Adipose tissue (tissue), 3 donors: Measurements from ENCODE around the gene SHANK1. TPM values are rescaled to one million over a fixed set of nuclear protein-coding genes. Genes with fewer than 3 reads are reported as not detected.

Experiments used
- H3K27ac ChIP-seq: one replicate; pipeline ENCODE4 v1.5.1; 2013; ENCODE audit warnings: low read depth, low read length
- WGBS, 3 donors: extraction: QIAGEN DNeasy Blood & Tissue Kit; methylation state at CpG; one replicate each; pipeline ENCODE4 v1.1.7; 2013; 5-methylcytosine and 5-hydroxymethylcytosine counted together
- polyA plus RNA-seq, 3 donors: library from polyadenylated mRNA; stranded (reverse); fragments of 200-250 nt; gene quantifications; one replicate each; pipeline ENCODE4 v1.2.3, GENCODE V29; 2013
- donor health status: healthy with polysubstance abuse.
- donor health status: Bipolar disorder and iron deficiency.
- donor health status: healthy.

The SHANK1 gene
- polyA plus RNA-seq, 3 donors = 0.02 to 1.1 (median 0.33) TPM

DNA sequence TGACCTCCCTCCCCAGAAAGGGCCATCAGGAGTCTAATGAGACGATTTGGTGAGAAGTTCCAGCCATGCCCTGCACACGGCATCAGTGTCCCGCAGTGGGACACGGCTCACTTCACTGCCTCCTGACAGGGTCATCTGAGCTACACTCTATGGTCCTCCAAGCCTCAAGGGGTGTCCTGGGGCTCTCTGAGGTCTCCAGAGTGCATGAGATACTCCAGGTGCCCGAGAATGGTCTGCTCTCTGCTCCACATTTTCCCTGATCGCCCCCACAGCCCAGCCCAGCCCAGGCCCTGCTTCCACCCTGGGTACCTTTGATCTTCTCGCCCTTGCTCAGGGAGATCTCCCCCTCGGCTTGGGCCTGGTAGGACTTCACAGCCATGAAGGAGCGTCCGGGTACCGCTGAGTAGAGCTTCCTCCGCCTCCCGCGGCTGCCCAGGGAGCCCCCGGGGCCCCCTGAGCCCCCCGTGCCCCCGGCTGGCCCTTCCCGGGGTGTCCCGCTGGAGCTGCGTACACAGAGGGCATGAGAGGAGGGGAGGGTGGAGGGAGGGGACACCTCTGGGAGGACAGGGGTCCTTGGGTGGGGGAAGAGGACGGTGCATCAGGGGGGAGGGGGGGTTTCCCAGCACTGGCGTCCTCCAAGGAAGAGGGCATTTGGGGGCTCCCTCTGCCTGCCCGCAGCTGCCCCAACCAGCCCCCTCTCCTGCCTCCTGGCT lies 17.3 kb downstream of the SHANK1 start:
- WGBS, 3 donors = 55 to 73% (median 67%) methylated on average over 16 to 22 of the region's 23 CpGs
- no peak overlapping the region for H3K27ac ChIP-seq

DNA sequence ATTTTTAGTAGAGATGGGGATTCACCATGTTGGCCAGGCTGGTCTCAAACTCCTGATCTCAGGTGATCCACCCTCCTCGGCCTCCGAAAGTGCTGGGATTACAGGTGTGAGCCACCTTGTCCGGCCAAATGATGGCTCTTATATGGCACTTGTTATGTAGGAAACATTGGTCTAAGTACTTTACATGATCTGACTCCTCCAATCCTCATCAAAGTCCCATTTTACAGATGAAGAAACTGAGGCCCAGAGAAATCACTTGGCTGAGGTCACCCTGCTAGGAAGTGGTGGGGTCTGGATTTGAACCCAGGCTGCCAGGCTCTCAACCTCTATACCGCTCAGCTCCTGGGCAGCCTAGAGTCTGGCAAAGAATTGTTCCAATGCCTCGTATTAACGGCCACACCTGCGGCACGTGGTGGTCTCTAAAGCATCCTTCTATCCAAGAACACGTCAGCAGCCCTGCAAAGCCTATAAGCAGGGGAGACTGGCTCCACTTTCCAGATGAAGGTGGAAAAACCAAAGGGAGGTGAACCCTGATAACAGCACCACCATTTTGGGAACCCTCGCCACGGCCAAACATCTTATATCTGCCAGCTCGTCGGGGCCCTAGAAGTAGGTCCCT lies 18.1 kb downstream of the SHANK1 start:
- 79 to 90% (median 88%) methylated on average over 13 of the region's 13 CpGs for WGBS, 3 donors
- H3K27ac ChIP-seq = no peak overlapping the region

DNA sequence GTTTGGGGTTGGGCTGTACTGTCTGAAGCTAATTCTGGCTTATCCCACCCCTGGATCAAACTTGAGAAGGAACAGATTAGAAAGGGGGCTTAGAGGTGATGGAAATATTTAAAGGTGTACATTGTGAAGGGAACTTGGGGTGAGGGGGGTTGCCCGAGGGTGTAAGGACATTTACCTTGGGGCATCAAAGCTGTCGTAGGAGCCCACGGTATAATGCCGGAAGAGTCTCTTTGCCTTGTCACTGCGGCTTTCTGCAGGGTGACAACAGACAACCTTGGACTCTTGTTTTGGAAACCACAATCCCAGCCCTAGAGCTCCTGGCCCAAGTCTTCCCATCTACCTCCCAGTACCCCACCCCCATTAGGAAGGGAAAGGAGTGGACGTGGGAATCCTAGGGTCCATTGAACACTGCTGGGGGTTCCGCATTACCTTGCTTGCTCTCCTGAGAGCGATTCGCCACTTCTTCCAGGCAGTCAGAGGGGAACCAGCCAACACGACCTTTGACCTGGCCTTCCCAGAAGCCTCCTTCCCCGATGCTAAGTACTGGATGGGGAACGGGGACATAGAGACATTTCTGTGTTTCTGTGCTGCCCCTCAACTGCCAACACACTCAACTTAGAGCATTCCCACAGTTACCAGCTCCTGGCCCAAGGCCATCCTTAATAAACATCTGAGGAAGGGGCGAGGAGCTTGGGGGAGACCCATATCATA lies 22.0 kb downstream of the SHANK1 start:
- H3K27ac ChIP-seq = no peak overlapping the region
- WGBS, 3 donors = 63 to 77% (median 73%) methylated on average over 13 of the region's 13 CpGs

DNA sequence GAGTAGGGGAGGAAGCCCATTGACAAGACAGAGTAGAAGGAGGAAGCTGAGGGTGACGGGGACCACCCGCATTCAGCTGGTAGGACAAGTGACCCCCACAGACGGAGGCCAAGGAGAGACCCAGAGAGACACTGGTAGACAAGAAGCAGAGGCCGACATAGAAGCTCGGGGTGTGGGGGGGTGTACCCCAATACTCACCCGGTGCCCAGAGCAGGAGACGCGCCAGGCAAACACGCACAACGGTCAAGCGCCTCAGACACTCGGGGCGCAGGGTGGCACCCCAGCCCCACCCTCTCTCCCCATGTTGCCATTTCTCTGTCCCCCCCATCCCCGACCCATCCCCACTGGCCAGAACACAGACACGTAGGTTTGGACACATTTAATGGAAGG lies 23.5 kb downstream of the SHANK1 start:
- H3K27ac ChIP-seq = no peak overlapping the region
- 51 to 56% (median 54%) methylated on average over 15 of the region's 15 CpGs for WGBS, 3 donors

DNA sequence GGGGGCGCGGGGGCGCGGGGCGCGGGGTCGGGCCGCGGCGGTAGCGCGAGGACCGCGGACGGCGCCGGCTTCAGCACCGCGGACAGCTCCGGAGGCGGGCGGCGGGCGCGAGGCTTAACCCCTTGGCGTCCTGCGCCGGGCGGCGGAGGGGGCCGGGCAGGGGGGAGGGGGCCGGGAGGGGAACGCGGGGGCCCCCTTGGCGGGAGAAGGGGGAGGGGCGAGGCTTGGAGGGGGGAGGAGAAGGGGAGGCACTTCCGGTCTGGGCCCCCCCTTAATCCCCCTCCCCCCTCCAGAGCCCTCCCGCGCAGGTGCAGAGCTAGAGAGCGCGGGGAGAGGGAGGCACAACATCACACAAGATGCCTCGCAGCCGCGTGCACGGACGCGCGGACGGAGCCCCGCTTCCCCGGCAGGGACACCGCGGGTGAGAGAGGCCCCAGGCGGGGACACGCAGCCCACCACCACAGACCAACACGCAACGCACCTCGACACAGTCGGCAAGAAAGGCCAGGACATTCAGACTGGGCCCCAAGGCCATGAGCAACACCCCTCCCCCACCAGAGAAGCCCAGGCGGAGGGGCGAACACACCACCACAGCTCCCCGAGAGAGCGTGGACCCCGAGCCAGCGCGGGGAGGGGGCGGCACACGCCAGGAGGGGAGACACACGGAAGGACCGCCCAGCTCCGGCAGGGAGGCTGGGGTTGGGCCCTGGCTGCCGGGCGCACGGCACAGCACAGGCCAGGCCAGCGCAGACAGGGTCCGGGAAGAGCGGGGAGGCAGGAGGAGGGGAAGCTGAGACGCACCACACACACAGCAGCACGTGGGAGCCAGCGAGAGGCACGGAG lies 24.1 kb downstream of the SHANK1 start:
- no peak overlapping the region for H3K27ac ChIP-seq
- WGBS, 3 donors = 2 to 3% (median 2%) methylated on average over 32 to 65 of the region's 81 CpGs

DNA sequence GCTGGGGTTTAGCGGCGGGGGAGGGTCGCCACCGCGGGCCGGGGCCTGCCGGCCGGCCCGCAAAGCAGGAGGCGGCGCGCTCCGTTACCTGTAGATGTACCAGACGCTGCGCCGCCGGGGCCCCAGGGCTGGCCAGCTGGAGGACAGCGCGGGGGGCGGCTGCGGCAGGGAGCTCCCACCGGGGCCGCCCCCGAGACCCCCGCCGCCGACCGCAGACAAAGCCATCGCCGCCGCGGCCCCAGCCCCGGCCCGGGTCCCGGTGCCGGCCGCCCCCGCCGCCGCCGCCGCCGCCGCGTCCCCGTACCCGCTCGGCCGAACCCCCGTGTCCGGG lies 24.8 kb downstream of the SHANK1 start:
- H3K27ac ChIP-seq = no peak overlapping the region
- 1 to 5% (median 3%) methylated on average over 24 to 51 of the region's 51 CpGs for WGBS, 3 donors

DNA sequence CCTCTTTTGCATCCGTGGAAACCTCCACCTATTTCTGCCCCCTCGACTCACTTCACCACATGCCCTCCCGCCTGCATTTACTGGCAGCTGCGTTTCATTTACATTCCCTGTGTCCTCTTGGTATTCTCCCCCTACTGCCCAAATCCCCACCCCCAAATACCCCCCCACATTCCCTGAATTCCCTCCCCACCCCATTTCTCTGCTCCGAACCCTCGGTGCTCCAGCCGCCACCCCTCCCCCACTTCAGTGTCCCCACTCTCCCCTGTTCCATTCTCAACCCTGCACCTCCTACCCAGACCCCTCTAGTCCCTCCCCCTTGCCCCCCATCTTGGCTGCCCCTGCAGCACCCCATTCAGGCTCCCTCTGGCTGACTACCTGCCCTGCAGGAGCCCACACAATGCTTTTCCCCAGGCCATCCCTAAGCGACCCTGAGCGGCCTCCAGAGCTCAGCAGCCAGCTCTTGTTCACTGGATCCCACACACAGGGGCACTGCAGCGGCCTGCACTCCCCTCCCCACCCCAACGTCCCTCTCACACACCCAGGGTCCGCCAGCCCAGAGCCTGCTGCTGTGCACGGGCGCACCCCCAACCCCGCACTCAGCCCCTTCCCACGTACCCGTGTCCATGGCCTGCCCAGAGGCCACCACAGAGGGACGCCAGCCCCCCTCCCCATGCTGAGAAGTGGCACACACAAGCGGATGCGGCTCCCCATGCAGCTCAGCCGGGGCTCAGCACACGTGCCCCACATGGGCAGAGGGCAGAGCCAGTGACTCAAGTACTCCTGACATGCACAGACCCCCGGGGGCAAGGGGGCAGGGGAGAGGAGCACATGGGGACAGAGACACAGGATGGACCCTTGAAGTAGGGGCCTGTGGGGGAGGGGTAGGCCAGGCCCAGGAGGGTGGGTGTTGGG lies 26.3 kb downstream of the SHANK1 start:
- no peak overlapping the region for H3K27ac ChIP-seq
- WGBS, 3 donors = 4 to 13% (median 10%) methylated on average over 22 to 23 of the region's 23 CpGs

DNA sequence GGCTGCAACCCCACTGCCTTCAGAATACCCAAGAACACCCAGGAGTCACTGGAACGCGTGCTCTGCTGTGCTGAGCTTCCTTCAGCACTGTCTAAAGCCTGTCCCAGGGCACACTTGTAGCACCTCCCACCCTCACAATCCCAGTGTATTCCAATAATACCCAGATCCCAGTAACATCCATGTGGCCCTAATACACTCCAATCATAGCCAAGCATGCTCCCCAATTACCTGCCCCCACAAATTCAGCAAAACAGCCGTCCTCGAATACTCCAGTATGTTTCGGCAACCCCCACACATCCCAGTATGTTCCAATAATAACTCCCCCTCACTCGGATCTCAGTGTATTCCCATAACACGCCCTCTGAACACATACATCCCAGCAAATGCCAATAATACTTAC lies 29.2 kb downstream of the SHANK1 start:
- no peak overlapping the region for H3K27ac ChIP-seq
- 66 to 77% (median 76%) methylated on average over 7 of the region's 7 CpGs for WGBS, 3 donors

DNA sequence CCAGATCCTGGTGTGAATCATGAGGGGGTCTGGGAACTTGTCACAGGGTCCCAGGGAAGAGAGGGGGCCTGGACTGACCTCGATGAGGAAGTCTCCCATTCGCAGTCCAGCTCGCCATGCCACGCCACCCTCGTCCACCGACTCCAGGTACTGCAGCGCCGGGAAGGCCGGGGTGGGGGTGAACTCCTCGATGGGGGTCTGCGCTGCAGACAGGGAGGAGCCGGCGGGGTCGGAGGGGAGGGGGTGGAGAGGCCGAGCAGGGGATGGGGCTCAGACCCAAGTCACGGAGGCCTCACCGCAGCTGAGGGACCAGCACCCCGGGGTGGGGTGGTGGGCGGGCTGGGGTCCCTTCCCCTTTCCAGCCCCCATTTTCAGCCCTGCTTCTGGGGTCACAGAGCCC lies 30.8 kb downstream of the SHANK1 start:
- WGBS, 3 donors = 60 to 75% (median 64%) methylated on average over 9 to 19 of the region's 19 CpGs
- H3K27ac ChIP-seq = no peak overlapping the region

DNA sequence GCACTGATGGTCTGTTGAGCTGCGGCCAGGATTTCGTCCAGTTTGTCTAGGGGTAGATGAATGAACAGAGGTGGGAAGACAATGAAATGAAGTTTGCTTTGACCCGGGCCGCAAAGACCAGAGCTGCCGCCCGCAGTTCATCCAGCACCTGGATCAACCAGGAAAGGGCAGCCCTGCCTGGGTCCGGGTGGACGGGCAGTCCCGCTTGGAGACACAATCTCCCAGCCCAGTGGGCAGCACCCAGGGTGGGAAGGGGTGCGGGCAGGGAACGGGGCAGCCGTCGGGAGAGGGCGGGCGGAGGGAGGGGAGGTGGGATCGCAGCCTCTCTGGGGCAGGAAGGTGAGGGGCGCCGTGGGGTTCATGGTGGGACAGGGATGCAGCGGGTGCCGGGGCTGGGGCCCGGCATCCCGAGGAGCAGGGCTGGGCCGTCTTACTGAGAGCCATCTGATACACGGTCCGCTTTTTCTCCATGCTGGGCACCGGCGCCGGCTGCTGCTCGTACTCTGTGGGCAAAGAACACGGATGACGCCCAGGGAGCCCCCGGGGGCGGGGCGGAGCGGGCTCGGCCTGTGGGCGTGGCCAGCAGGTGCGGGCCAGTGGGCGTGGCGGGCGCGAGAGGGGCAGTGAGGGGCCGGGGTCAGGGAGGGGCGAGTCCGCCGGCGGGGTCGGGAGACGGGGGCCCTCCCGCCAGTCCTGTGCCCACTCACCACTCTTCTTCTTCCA lies 33.1 kb downstream of the SHANK1 start:
- 15 to 35% (median 31%) methylated on average over 30 to 50 of the region's 50 CpGs for WGBS, 3 donors
- H3K27ac ChIP-seq = no peak overlapping the region

DNA sequence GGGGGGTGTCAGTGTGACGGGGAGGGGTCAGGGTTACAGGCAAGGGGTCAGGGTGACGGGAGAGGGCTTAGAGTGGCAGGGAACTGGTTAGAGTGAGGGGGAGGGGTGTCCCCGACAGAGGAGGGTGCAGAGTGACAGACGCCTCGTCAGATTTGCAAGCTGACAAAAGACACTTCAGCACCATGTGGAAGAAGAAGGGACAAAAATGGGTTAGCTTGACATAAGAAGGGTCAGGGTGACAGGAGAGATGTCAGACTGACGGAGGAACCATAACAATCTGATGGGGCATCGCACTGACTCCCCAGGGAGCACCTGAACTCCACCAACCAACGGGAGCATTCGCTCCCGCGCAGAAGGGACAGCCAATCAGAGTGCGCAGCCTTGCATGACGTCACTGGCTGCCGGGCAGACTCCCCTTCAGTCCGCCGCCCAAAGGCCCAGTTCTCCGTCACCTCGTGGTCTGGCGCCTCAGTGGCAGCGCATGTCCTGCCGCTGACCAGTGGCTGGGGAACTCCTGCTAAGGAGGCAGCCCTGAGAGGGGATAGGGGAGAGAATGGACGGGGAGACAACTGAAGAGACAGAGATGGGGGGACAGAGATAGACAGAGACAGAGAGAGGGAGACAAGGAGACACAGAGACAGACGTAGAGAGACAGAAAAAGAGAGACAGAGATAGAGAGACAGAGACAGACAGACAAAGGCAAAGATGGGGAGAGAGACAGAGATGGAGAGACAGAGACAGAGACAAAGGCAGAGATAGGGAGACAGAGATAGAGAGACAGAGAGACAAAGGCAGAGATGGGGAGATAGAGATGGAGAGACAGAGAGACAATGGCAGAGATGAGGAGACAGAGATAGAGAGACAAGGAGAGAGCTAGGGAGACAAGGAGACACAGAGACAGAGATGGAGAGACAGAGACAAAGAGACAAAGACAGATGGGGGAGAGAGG lies 40.2 kb downstream of the SHANK1 start:
- H3K27ac ChIP-seq = no peak overlapping the region
- 13 to 14% (median 13%) methylated on average over 23 of the region's 23 CpGs for WGBS, 3 donors

DNA sequence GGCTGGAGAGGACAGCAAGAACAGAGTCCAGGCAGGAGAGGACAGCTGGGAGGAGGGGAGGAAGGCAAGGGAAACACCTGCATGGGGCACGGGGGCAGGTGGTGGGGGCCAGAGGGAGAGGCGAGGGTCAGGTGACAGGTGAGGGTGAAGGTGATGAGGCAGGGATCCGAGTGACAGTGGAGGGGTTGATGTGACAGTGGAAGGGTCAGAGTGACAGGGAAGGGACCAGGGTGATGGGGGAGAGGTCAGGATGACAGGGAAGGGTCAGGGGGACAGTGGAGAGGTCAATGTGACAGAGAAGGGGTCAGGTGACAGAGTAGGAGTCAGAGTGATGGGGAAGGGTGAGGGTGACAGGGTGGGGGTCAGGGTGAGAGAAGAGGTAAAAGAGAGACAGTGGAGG lies 41.3 kb downstream of the SHANK1 start:
- WGBS, 3 donors = 44 to 67% (median 64%) methylated on average over 3 of the region's 3 CpGs
- no peak overlapping the region for H3K27ac ChIP-seq

DNA sequence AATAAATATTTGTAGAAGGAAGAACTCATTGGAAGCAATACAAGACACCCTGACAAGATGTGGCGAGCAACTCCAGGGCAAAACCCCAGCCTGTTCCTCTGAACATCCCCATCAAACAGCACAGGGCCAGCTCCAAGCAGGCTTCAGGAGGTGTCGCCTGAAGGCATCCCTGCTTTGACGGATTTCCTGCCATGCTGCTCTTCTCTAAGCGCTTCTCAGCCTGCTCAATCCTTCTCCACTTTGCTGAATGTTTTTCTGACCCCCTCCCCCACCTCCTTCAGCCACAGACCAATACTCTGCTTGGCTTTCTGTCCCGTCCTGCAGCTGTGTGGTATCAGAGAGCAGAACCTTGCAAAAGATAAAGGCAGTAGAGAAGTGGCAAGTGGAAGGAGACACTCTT lies 42.0 kb downstream of the SHANK1 start:
- WGBS, 3 donors = 31 to 76% (median 64%) methylated on average over 5 of the region's 5 CpGs
- no peak overlapping the region for H3K27ac ChIP-seq

DNA sequence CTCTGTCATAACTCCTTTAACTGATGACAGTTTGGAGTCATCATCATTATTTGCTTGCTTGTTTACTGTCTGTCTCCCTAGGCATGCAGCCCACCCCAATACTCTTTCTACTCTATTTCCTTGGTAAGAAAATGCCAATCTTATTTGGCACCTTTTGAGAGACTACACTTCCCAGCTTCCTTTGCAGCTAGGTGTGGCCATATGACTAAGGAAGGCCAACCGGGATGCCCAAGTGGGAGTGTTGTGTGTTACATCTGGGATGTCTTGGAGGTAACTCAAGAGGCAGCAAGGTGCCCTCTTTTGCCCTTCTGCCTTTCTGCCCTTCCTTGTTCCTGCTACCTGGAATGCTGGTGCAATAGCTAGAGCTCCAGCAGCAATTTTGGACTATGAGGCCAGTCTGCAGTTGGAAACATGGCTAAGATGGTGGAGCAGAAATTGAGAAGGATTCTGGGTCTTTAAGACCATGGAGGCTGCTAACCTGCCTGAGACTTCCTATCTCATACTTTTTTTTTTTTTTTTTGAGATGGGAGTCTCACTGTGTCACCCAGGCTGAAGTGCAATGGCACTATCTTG lies 42.9 kb downstream of the SHANK1 start:
- 68 to 89% (median 68%) methylated on average over 1 of the region's 1 CpG for WGBS, 3 donors
- H3K27ac ChIP-seq = no peak overlapping the region

DNA sequence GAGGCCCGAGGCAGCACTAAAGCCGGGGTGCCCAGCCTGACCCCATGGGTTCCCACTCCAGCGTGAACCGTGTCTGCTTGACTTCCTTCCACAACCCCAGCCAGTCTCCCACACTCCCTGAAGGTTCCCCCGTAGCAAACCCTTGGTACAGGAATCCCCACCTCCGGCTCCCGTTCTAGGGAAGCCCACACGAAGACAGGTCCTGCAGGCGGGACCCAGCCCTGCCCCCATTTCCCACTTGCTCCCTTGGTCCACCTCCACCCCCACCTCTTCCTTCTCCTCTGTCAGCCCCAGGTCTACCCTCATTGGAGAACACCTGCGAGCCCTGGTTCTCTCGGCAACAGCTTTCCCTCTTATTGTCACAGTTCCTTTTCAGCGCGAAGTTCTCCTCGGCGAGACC lies 46.5 kb downstream of the SHANK1 start:
- WGBS, 3 donors = 19 to 32% (median 28%) methylated on average over 15 of the region's 15 CpGs
- no peak overlapping the region for H3K27ac ChIP-seq

DNA sequence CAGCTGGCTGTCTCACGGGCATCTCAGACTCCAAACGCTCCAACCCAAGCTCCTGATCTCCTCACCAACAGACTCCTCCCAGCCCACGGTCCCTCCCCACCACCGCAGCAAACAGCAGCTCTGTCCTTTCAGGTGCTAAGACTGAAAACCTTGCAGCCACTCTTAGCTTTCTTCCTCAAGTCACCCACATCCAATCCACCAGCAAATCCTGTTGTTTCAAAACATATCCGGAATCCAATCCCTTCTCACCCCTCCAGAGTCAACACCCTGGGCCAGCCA lies 49.6 kb downstream of the SHANK1 start:
- 15 to 36% (median 31%) methylated on average over 5 of the region's 5 CpGs for WGBS, 3 donors

More for the DNA sequence above, 49.6 kb downstream of the SHANK1 start:
- H3K27ac ChIP-seq = no peak overlapping the region
